ENCODE measurements around the gene STYXL1.

The STYXL1 gene

GRCh38 chr7:75991531-75992082, 56.2 kb downstream of the STYXL1 start:
- no peak for ATAC-seq

GRCh38 chr7:75989500-75990388, 58.1 kb downstream of the STYXL1 start:
- no peak for ATAC-seq

- ATAC-seq: no peak
Observed at GRCh38 chr7:75988568-75989499, 59.0 kb downstream of the STYXL1 start.

- ATAC-seq: no peak
Observed at GRCh38 chr7:75987805-75988567, 59.8 kb downstream of the STYXL1 start.

- no peak for ATAC-seq
Observed at GRCh38 chr7:75987026-75987804, 60.6 kb downstream of the STYXL1 start.

- no peak for ATAC-seq
Observed at GRCh38 chr7:75986147-75986781, 61.5 kb downstream of the STYXL1 start.

GRCh38 chr7:75985518-75986146, 62.2 kb downstream of the STYXL1 start:
- no peak for ATAC-seq

GRCh38 chr7:75985009-75985517, 62.7 kb downstream of the STYXL1 start:
- ATAC-seq: no peak

- no peak for ATAC-seq
Observed at GRCh38 chr7:75984130-75985008, 63.4 kb downstream of the STYXL1 start.

GRCh38 chr7:75983471-75984129, 64.2 kb downstream of the STYXL1 start:
- ATAC-seq: no peak

GRCh38 chr7:75982306-75983064, 65.3 kb downstream of the STYXL1 start:
- no peak for ATAC-seq

- no peak for ATAC-seq
Observed at GRCh38 chr7:75981453-75982305, 66.1 kb downstream of the STYXL1 start.

- no peak for ATAC-seq
Observed at GRCh38 chr7:75981203-75981452, 66.7 kb downstream of the STYXL1 start.

- no peak for ATAC-seq
Observed at GRCh38 chr7:75980430-75981202, 67.2 kb downstream of the STYXL1 start.

GRCh38 chr7:75979759-75980429, 67.9 kb downstream of the STYXL1 start:
- ATAC-seq: no peak

- ATAC-seq: no peak
Observed at GRCh38 chr7:75977743-75978142, 70.1 kb downstream of the STYXL1 start.
